Ascending aorta (tissue), 2 donors: ENCODE measurements around the gene WDR49. TPM values are rescaled to one million over a fixed set of nuclear protein-coding genes. Genes with fewer than 3 reads are reported as not detected.

Source experiments
- DNase-seq, 2 donors: peaks; one replicate each; pipeline ENCODE4 v3.0.0-alpha.2; 2019; ENCODE audit warnings: low spot score in 2 of 2
- H3K27ac ChIP-seq, 2 donors: fragments of 200-600 bp; sonication (generic); one replicate each; pipeline ENCODE4 v1.5.1; 2016 to 2017; ENCODE audit warnings: mild to moderate bottlenecking in 1 of 2
- H3K27me3 ChIP-seq: fragments of 200-600 bp; sonication (generic); one replicate; pipeline ENCODE4 v1.5.1; 2017
- H3K36me3 ChIP-seq, 2 donors: fragments of 200-600 bp; sonication (generic); one replicate each; pipeline ENCODE4 v1.5.1; 2016
- H3K4me1 ChIP-seq, 2 donors: fragments of 200-600 bp; sonication (generic); one replicate each; pipeline ENCODE4 v1.5.1; 2016 to 2017; ENCODE audit warnings: mild to moderate bottlenecking in 1 of 2
- H3K4me3 ChIP-seq, 2 donors: fragments of 200-600 bp; sonication (generic); one replicate each; pipeline ENCODE4 v1.5.1; 2016 to 2017; ENCODE audit warnings: mild to moderate bottlenecking in 1 of 2
- H3K9me3 ChIP-seq, 2 donors: fragments of 200-600 bp; sonication (generic); one replicate each; pipeline ENCODE4 v1.5.1; 2016
- intact Hi-C: fragments of 100-400 bp; cut with DNase I; formaldehyde crosslinking; loops from one replicate; pipeline ENCODE4 v1.15.1; 2023
- total RNA-seq: library from RNA; depleted of rRNA; stranded (reverse); fragments of >200 nt; gene quantifications from one replicate; pipeline ENCODE4 v1.1.0, GENCODE V29; 2016
- TF ChIP-seq, protein P1 (sequence below), 3 experiments: fragments of 200-600 bp in 2 of 3; fragments of 450-650 bp in 1 of 3; sonication (generic) in 2 of 3; IDR thresholded peaks; one replicate each; pipeline ENCODE4 v1.5.1; 2016 to 2019; ENCODE audit warnings: antibody characterized with exemption in 3 of 3, mild to moderate bottlenecking in 1 of 3, moderate library complexity in 1 of 3

WDR49 gene
- total RNA-seq, 1 donor from 2014 or later, result not detected

DNA sequence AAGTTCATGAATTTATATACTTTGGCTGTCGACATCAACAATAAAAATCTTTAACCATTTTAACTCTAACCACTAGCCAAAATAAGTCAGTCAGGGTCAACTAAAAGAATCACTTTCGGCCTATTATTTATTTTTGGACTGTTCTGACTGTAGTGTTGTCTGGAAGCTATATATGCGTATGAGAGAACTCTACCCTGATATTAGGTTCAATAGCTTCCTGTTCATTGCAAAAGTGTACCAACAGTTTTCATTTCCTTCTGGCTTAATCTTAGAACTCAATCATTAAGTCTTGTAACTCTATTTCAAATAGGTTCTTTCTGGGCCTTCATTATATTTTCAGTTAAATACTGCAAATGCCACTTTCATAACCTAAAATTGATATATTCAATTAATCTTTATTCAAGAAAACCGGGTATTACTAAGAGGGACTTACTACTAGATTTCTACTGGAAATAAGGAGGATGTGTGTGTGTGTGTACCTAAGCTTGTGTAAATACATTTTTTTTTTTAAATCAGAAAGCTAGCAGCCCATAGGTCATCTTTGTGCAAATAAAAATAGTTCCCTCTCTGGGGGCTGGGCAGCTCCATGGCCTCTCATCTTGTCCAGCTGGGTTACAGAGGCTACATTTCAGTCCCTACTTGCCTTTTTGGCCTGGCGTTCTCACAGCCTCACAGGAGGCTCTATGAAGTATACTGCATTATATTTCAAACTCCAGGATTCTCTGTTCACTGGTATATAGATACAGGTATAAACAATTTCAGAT lies 185.7 kb downstream of the WDR49 start:
- TF ChIP-seq, protein P1, sequence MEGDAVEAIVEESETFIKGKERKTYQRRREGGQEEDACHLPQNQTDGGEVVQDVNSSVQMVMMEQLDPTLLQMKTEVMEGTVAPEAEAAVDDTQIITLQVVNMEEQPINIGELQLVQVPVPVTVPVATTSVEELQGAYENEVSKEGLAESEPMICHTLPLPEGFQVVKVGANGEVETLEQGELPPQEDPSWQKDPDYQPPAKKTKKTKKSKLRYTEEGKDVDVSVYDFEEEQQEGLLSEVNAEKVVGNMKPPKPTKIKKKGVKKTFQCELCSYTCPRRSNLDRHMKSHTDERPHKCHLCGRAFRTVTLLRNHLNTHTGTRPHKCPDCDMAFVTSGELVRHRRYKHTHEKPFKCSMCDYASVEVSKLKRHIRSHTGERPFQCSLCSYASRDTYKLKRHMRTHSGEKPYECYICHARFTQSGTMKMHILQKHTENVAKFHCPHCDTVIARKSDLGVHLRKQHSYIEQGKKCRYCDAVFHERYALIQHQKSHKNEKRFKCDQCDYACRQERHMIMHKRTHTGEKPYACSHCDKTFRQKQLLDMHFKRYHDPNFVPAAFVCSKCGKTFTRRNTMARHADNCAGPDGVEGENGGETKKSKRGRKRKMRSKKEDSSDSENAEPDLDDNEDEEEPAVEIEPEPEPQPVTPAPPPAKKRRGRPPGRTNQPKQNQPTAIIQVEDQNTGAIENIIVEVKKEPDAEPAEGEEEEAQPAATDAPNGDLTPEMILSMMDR (IDR thresholded peaks at IDR 0.05), result no peak
- Histone ChIP-seq H3K4me3 (no peak overlapping the region), H3K36me3 (no peaks in the 10 kb centered on the region), H3K27ac (no peak overlapping the region), H3K4me1 (no peaks in the 10 kb centered on the region), H3K9me3 (no peaks in the 10 kb centered on the region), H3K27me3 (no peaks in the 10 kb centered on the region)
- DNase-seq, result no peak
- intact Hi-C loops, result no loop called here

DNA sequence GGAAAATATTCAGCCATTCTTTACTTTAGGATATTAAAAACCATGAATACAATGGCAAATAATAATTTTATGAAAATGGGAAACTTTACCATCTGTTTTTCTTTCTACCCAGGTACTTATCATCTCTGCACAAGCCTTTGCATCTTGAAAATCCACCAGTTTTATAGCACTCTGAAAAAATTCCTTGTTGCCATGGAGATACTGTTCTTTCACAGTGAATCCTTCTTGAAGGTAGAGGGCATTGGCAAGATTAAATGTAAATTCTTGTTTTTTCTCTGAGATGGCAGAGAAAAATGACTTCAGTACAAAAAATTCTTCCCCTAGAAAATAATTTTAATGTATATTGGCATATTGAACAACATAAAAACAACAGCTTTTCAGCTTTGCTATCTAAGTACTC lies 186.8 kb downstream of the WDR49 start:
- H3K9me3 ChIP-seq, result no peaks in the 10 kb centered on the region
- no peaks in the 10 kb centered on the region for H3K27me3 ChIP-seq
- DNase-seq, result no peak
- no peaks in the 10 kb centered on the region for H3K36me3 ChIP-seq
- TF ChIP-seq, protein P1 (IDR thresholded peaks at IDR 0.05), result no peak
- no peak overlapping the region for H3K27ac ChIP-seq
- no peak overlapping the region for H3K4me3 ChIP-seq
- intact Hi-C loops, result no loop called here
- no peaks in the 10 kb centered on the region for H3K4me1 ChIP-seq

DNA sequence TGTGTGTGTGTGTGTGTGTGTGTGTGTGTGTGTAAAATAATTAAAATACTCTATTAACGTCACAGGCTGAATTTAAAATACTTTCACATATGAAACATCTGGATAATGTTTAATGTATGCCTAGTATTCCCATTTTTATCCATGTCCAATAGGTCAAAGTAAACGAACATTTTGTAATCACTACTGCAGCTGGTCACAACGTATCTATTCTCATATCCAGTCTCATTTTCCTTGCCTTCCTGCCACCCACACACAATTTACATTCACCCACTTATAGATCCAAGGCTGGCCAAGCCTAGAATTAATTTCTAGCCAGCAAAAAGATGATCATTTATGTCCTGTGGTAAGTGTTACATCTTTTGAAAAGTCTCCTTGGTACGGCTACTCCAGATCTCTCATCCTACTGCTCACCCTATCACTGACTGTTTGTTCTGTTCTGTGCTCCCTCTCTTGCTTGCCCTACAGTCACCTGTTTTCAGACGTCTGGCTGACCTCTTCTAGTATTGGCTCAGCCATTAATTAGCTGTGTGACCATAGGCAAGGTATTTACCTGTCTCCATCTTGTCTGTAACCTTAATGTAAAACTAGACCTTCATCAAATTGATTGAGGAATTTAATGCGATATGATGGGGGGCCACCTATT lies 197.5 kb downstream of the WDR49 start:
- TF ChIP-seq, protein P1 (IDR thresholded peaks at IDR 0.05), result no peak
- intact Hi-C loops, result no loop called here
- Histone ChIP-seq H3K4me3 (no peak overlapping the region), H3K4me1 (no peaks in the 10 kb centered on the region), H3K27me3 (no peaks in the 10 kb centered on the region), H3K27ac (no peak overlapping the region), H3K9me3 (no peaks in the 10 kb centered on the region), H3K36me3 (no peaks in the 10 kb centered on the region)
- no peak for DNase-seq

DNA sequence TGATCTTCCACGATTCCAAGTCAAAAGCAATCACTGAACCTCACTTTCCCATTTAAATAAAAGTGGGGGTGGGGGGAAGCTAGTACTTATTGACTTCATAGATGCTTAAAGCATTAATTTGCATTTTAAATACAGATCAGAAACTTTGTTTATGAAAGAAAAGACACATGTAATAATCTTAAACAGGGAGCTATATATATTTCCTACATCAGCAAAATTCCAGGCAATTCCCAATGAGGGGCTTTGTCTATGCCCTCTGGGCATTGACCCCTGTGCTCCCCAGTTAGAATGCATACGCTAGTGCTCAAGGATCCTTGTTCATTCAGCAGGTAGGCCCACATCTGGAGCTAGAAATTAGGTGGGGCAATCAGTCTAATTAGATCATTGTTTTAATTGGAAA lies 199.9 kb downstream of the WDR49 start:
- Histone ChIP-seq H3K36me3 (no peaks in the 10 kb centered on the region), H3K4me1 (no peaks in the 10 kb centered on the region), H3K4me3 (no peak overlapping the region), H3K27ac (no peak overlapping the region), H3K27me3 (no peaks in the 10 kb centered on the region), H3K9me3 (no peaks in the 10 kb centered on the region)
- intact Hi-C loops, result no loop called here
- DNase-seq, result no peak
- TF ChIP-seq, protein P1 (IDR thresholded peaks at IDR 0.05), result no peak

DNA sequence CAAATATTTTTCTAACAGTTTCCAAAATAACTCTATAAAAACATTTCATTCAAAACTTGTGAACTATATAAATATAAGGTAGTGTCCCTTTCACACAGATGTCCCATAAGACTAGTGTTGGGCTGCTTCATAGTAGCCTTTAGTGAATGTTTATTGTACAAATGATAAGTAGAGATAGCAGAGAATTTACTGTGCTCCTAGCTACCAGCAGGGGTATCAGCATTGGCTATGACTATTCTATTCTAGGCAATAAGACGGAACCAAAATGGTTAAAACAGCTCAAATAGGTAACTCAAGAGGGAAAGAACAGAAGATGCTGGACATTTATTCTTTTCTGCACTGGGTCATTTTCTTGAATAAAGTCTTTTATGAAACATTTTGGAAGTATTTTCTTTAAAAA lies 202.5 kb downstream of the WDR49 start:
- no peak for DNase-seq
- intact Hi-C loops, result no loop called here
- Histone ChIP-seq H3K4me1 (no peaks in the 10 kb centered on the region), H3K36me3 (no peaks in the 10 kb centered on the region), H3K27me3 (no peaks in the 10 kb centered on the region), H3K9me3 (no peaks in the 10 kb centered on the region), H3K4me3 (no peak overlapping the region), H3K27ac (no peak overlapping the region)
- TF ChIP-seq, protein P1 (IDR thresholded peaks at IDR 0.05), result no peak
